Left renal pelvis (tissue), 4 donors: ENCODE measurements around the gene MORN1. TPM values are rescaled to one million over a fixed set of nuclear protein-coding genes. Genes with fewer than 3 reads are reported as not detected.

Experiments used
- DNase-seq, 4 donors: peaks; one replicate each; pipeline ENCODE4 v3.0.0-alpha.2; 2013; ENCODE audit warnings: low read depth in 4 of 4, low spot score in 3 of 4
- polyA plus RNA-seq, 4 donors: library from polyadenylated mRNA; unstranded; fragments of 120-200 nt; gene quantifications; one replicate each; pipeline ENCODE4 v1.2.1, GENCODE V29; 2013; ENCODE audit not compliant: insufficient read length in 4 of 4

Gene MORN1
- polyA plus RNA-seq, 4 donors, result 7.9 to 16.7 (median 11.1) TPM

DNA sequence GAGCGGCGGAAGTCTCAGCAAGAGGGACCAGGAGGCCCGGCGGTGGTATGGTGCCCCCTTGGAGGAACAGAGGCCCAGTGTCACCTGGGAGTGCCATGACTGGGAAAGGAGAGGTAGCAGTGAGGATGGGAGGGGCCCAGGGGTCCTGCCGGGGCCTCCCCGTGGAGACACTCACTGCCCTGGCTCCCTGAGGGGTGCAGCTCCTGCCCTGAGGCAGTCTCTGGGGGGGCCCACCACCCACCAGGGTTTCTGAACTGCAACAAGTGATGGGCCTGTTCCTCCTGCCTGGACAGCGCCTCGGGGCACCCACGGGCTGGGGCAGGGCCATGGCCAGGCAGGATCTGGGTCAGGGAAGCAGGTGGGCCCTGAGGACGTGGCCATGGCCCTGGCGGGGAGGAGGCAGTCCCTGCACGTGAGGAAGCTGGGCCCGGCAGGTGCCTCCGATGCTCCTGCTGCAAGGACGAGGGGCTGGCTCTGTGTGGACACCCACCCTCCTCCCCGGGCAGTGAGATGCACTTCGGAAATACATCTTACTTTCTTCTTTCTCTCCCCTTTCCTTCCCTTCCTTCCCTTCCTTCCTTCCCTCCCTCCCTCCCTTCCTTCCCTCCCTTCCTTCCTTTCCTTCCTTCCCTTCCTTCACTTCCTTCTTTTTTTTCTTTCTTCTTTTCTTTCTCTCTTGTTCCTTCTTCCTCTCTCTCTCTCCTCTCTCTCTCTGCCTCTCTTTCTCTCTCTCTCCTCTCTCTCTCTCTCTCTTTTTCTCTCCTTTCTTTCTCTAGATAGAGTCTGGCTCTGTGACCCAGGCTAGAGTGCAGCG, 66.6 kb downstream of the MORN1 start:
- no peak for DNase-seq

DNA sequence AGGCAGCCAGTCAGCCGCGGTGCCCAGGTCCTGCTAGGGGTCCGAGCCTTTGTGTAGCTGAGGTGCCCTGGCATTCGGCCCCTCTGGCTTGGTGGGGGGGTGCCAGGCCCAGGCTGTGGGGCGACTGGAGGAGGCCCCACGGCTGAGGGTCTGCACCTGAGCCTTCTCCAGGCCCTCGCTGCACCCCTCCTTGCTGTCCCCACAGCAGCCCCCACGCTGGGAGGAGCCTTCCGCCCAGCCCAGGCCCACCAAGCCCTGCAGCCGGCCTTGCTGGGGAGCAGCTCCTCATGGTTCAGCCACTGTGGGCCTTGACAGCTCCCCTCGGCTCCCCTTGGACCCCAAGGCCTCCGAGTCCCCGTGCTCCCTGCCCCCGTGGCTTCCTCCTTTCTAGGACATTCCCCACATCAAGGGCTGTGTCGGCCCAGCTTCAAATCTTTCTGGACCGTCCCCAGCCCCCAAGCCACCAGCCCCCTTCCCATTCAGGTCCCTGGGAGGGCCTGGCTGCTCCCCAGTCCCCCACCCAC, 67.8 kb downstream of the MORN1 start:
- DNase-seq, result no peak

DNA sequence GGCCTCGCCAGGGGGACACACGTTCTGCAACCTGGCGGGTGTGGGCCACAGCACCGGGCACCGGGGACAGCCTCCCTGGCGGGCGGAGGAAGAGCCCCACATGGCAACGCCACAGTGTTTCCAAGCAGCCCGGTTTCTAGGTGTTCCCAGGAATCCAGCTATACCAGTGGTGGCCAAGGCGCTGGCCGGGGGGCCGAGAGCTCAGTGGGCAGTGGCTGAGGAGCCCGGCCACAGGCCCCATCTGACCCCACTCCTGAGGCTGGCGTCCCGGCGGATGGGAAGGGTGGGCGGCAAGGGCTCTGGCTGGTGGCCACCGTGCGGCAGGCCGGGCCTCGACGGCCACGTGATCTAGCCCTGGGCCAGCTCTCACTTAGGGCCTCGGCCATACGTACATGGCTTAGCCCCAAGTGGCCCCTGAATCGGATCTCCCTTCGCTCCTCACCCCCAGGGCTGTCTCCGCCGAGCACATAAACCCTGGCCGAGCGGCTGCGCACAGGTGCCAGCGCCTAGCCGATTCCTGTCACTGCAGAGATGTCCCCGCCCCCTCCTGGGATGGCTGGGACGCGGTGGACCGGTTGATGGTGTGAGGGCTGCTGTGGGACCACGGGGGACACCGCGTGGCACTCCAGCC, 68.7 kb downstream of the MORN1 start:
- DNase-seq, result no peak

DNA sequence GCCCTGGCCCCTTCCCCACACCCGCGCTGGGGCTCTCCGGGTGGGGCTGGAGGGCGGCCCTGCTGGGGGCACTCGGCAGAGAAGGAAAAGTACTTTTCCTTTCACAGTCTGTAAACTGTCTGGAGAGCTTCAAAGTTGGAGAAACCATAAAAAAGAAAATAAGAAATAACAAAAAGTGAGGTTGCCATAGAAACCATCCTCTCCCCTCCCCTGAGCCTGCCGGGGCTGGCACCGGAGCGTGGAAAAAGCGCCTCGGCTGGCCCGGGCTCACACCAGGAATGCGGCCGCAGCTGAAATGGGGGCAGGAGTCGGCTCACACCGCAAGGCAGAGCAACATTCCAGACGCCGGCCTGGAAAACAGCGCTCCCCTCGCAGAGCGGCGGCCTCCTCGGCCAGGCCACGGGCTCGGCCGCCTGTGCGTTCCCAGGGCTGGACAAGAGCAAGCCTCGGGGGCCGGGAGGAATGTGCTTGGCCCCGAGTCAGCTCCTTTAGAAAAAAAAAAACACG, 69.2 kb downstream of the MORN1 start:
- DNase-seq, result peak; percentile 66 to 84 (median 75)

DNA sequence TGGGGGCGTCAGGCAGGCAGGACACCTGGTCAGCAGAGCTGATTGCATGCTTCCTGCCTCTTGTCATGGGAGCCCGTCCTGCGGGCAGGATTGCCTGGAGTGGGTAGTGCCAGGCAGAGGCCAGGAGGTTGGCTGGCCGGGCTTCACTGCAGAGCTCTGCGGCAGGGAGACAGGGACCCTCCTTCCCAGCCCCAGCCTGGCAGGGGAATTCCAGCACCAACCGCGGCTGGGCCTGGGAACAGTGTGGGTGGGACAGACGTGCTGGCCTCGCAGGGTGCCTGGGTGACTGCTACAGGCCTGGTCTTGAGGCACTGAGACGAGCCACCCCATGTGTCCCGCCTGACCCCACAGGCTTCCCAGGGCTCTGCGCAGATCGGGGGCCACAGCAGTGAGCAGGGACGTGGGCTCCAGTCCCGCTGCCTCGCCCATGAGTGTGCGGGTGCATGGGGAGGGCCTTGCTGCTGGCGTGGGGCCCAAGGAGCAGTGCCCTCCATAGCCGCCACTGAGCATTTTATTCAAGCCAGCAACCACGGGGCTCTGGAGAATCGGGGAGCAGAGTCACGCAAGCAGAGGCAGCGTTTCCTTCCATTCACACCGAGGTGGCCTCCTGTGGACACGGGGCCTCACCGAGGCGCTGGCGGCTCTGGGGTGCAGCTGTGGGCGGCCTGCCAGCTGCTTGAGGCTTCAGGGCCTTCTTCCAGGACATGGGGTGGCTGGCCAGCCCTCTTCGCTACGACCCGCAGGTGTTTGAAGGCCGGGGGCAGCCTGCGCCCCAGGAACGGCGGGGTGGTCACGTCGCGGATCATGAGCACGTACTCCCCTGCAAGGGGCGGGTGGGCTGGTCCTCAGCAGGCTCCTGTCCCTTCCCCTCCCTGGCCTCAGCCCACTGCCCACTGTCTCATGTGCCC, 70.3 kb downstream of the MORN1 start:
- DNase-seq, result no peak

DNA sequence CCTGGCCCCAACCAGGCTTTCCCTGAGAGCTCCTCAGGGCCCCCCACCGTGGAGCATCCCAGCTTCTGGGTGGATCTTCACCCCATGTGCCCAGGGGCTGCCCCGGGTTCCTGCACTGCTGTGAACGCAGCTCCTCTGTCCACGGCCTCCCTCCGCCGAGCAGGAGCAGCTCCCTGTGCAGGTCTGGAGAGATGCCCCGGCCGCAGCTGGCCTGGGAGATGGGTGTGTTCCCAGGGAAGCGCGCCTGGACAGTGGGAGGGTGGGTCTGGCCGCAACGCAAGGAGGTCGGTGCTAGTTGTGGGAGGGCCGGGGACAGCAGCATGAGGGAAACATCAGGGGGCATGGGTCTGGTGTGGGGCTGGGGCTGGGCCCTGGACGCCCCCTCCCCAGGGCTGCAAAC, 71.3 kb downstream of the MORN1 start:
- DNase-seq, result no peak

DNA sequence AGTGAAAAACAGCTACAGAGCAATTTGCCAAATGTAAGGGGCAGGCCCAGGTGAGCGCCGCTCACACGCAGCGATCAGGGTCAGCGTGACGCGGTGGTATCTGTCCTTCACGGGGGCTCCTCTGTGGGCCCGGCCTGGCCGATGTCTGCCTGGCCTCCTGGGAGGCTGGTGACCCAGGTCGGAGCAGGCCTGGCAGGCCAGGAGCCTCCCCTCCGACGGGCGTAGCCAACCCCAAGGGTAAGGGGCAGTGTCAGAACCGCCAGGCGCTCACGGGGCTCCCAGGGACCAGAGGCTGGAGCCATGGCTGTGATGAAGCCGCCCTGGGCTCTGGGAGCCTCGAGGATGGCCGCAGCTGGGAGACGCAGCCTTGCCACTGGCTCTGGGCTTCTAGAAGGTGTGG, 72.1 kb downstream of the MORN1 start:
- DNase-seq, result no peak

DNA sequence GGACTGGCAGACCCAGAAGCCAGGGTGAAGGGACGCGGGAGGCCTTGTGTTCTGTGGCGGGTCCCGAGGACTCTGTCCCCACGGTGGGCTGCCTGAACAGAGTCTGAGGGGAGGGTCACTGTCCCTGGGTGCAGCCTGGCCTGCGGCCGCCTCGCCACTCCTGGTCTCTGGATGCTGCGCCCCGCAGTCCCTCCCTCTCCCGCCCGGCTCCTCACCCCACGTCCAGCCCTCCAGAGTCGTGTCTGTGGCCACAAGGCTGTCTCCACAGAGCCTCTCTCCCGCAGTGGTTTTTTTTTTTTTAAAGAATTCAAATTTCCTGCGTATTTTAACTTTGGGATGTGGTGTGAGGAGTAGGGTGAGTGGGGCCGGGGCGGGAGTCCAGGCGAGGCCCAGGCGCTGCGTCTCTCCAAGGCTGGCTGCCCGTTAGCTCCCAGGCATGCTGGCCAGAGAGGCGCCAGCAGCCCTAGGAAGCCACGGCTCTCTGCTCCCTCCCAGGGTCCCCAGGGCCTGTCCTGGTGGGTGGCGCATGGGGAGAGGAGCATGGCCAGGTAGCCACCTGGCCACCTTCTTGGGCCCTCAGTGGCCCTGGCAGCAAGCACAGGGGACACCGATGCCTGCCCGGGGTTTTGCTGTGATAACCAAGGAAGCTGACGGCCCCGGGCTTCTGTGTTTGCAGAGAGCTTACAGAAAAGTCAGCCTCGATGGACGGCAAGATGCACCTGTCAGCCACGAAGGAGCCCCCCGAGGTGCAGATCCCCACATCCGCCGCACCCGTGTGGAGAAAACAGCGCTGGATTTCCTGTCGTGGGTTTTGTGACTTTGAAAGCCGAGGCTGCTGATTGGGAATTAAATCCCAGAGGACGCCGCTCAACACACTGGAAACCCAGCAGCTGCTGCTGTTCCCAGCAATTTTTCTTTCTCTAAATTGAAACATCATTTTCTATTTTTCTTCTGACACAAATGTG, 72.8 kb downstream of the MORN1 start:
- DNase-seq, result no peak

DNA sequence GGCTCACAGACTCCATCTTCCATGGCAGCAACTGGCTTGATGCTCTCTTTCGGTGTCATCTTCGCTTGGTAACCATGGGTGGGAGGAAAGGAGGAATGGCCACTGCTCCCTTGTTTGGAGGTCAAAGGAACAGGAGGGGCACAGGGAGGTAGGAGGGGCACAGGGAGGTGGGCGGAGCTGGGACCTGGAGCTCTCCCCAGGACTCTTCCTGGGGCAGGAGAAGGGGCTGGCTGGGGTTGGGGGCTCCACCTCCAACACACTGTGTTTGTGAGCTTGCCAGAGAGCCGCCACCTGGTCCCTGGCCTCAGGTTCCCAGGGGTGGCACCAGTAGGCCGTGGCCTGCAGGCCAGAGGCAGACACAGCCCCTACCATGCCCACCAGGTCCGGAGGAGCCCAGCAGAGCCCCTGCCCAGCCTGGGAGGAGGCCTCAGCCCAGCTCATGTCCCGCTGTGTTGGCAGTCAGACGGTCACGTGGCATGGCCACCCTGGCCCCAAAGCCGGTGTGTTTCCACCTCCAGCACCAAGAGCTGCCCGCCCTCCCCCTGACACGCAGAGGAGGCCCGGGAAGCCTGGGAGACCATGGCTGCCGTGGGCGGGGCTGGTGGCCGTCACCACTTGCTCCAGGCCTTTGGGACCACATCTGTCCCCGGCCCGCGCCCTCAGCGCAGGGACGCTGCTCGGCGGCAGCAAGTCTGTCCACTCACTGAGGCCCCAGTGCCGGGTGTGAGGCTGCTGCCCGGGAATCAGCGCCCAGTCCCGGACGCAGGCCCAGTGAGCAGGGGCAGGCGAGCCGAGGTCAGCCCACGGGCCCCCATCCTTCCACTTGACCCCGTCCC, 73.9 kb downstream of the MORN1 start:
- no peak for DNase-seq

DNA sequence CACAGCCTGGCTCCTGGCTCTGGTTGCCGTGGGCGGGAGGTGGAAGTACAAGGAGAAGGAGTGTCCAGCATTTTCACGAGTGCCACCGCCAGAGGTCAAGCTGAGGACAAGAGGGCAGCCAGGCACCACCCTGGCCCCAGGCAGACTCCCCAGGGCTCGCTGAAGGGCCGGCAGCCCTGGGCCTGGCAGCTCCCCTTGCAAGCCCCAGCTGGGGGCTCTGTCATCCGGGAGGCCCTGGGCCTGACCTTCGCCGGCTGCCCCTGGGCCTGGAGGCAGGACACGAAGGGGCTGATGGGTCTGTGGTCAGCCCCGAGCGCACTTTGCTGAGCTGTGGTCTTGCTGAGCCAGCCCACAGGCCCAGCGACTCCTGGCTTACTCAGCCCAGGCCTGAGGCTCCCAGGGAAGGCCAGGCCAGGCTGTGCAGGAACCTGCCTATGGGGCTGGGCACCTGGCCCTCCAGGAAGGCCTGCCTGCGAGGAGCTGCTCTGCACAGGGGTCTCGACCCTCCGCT, 74.8 kb downstream of the MORN1 start:
- DNase-seq, result no peak

DNA sequence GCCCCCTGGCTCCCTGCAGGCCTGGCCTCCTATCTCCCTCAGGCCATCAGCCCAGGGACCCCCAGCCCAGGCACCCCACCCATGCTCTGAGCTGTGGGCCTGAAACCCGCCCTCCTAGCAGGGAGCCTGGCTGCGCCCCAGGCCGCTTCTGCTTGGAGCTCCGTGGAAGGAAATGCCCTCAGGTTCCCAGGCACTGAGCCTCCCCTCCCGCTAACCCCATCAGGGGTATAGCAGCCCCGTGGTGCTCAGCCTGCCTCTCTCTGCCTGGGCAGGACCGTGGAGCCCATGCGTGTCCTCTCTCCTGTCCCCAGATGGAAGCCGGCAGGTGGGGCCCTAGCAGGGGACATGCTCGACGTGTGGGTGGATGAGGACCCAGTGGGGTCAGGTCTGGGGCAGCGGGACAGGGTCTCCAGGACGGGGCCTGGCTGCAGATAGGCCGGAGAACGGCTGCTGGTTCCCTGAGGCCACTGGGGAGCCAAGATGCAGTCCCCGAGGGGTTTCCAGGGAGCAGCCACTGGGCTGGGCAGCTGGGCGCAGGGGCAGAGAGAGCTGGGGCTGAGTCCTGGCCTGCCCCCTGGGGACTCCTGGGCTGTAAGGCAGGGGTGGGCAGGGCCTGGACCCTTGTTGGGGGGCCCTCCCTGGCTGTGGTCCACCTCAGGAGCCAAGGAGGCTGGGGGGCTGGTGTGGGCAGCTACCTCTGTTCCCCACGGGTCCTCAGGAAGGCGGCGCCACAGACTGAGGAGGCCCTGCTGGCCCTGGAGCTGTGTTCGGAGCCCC, 75.5 kb downstream of the MORN1 start:
- no peak for DNase-seq

DNA sequence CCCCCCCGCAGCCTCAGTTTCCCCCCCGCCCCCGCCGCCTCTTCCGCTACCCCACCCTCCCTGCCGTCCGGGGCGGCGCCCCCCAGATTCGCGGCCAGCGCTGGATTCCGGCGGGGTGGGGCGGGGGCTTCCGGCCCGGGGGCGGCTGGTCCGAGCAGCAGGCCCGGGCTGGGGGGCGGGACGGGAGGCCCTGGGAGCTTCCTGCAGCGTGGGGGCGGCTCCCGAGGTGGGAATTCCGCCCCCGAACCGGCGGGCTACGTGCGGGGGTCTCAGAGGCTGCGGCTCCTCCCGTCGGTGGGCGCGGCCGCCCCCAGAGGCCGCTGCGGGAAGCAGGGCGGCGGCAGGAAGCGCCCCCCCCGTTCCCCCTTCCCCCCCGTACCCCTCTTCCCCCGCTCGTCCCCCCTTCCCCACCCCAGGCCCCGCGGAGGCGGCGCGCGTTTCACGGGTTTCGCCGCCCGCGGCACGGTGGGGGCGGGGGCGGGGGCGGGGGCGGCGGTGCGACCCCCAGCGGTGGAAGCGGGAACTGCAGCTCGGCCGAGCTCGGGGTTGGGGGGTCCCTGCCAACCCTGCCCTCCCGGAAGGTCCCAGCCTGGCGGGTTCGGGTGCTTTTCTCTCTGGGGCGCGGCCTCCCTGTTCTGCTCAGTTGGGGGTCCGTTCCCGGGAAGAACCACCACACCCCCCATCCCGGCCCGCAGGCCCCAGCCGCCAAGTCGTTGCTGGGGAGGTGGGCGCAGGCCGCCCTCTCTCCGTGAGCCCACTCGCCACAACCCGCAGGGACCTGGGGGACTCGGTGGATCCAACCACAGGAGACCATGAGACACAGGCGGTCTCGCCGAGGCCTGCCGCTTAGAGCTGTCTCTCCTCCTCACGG, 76.3 kb downstream of the MORN1 start:
- DNase-seq, result peak in 1 of 4 donors; percentile 52

DNA sequence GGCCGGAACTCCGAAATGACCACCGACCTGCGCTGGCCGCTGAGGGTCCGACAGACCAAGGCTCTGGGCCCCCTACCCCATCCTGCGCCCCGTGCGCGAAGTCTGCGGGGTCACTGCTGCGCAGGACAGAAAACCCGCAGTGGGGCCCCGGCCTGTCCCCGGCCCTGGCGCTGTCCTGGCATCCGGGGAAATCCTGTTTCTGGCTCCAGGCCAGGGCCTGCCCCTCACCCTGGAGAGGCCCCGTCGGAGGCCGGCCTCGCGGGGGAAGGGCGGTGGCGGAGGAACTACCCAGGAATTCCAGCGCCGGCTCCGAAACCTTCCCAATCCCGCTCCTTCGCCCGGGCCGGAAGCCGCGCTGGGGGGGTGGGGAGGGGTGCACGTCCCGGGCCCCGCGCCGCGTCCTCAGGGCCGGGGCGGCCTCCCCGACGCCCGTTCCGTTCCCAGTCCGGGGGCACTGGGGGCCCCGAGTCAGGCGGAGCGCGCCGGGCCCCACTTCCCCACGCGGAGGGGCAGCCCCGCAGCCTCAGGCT, 77.0 kb downstream of the MORN1 start:
- peak in 2 of 4 donors; percentile 55 to 61 for DNase-seq

DNA sequence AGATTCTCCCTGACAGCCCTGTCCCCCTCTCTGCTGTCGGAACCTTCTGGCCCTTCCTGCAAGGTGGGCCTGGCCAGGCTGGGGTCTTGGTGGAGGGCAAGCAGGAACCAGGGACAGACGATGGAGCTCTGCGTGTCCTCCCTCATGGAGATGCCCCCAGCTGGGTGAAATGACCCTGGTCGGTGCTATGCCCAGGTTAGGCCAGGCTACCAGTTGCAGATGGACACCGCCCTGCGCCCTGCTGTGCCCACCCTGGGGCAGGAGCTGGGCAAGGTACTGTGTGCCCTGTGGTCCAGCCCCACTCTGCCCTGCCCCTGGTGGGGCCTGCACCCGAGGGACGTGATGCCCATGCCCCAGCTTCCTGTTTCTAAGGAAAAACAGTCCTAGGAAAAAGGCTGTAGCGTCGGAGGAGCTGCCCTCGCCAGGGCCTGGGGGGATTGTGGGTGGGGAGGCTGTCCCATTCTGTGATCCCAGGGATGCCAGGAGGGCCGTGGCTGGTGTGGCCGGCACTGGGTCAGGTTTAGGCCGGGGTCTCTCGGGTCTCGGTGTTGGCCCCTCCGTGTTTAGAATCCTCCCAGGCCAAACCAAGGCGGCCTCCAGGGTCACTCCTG, 77.6 kb downstream of the MORN1 start:
- no peak for DNase-seq

DNA sequence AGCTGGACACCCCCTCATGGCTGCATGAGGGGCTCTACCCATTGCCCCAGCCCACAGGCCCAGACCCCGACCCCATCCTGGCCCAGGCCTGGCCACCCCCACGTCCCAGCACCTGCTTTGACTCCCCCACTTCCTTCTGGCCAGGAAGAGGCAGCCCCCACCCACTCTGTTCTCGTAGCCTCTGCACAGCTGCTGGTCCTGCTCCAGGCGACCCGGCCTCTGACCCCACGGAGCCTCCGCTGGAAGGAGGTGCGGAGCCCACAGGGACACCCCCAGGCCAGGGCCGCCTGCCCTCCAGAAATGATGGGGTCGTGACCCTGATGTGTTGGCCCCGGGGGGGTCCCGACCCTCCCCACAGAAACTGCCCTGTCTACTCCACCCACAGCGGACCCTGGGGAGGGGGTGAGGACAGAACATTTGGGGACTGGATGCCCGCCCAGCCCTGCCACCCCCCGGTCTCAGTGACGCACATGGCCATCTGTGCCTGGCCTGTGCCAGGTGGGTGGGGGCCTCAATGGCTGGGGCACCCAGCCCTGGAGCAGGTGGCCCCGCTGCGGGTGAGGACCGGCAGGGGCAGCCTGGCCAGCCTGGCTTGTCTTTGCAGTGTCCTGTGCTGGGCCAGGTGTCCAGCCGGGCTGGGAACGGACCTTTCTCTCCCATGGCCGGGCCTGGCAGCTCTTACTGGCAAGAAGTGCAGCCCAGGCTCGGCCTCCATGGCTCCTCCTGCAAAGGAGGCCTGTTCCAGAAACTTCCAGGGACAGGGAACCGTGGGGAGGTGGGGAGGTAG, 78.6 kb downstream of the MORN1 start:
- DNase-seq, result no peak
